T-helper 1 cell treated with Interleukin-12 subunit alpha and Interleukin-12 subunit beta and Interleukin-4 antibody, amounts not matched to agents 30 μg/mL and 1 μg/mL, for 36 hours (primary cell): ENCODE measurements around the gene TMTC1.
A peak's percentile ranks its signal among the peaks of the same experiment; 100 is the strongest.
"Not testable (repeated sequence)": the region's sequence is repeated elsewhere in the genome, so short reads cannot be mapped to it uniquely, and the experiment has no call there.

Experiments used
- H3K27ac Mint-ChIP-seq: one replicate; pipeline ENCODE4 v1.8.0; 2021; ENCODE audit warnings: mild to moderate bottlenecking, mixed read lengths
- H3K27me3 Mint-ChIP-seq: one replicate; pipeline ENCODE4 v1.8.0; 2021; ENCODE audit warnings: low read depth, mixed read lengths
- H3K36me3 Mint-ChIP-seq: one replicate; pipeline ENCODE4 v1.8.0; 2021; ENCODE audit warnings: low read depth, mixed read lengths
- H3K4me1 Mint-ChIP-seq: one replicate; pipeline ENCODE4 v1.8.0; 2021; ENCODE audit warnings: low read depth, mixed read lengths
- H3K4me3 Mint-ChIP-seq: one replicate; pipeline ENCODE4 v1.8.0; 2021; ENCODE audit warnings: mild to moderate bottlenecking, moderate library complexity, mixed read lengths
- H3K9me3 Mint-ChIP-seq: one replicate; pipeline ENCODE4 v1.8.0; 2021; ENCODE audit warnings: mixed read lengths

The TMTC1 gene

DNA sequence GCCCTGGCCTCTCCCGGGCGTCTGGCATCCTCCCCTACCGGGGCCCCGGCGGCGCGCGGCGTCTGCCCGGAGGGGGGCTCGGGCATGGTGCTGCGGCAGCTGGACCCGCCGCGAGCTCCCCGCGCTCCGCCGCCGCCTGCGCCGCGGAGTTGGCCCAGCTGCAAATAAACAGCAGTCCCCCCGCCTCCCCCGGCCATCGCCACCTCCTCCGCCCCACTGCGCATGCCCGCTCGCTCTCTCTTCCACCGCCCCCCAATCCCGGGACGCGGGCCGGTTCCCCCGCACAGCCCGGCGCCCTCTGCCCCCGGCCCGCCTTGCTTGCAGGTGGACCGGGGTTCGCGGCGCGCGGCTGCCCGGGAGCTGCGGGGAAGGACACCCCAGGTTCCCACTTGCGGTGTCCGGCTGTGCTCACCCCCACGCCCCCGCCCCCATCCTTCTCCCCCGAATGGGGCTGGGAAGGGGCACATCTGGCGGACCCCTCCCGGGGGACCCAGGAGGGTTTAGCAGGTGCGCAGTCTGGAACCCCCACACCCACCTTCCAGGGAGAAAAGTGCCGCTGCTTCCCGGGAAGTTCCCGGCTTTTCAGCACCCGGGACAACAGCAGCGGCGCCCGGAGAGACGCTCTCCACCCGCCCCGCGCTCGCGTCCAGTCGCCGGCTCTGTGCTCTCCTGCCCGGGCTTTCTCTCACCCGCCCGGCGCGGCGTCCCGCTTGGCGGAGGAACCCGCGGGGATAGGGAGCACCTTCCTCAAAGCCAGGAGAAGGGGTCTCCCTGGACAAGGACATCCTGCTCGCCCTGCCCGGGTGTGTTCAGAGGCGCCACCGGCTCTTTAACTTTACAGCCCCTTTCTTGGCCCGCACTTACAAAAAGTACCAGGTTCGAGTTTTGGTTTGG, at the start of gene TMTC1:
TMTC1 (minus strand) TSS at position 170 of the 894 bp plus-strand sequence. CDS start 191 bp downstream, outside the sequence.
- Mint-ChIP-seq H3K4me3 (peak within 1 kb of the TSS; percentile 63), H3K27me3 (peaks cover 54% of the 10 kb centered on the region), H3K4me1 (peaks cover 11% of the 10 kb centered on the region), H3K27ac (no peak within 1 kb of the TSS), H3K9me3 (peaks cover 2% of the 10 kb centered on the region), H3K36me3 (no peaks in the 10 kb centered on the region)

DNA sequence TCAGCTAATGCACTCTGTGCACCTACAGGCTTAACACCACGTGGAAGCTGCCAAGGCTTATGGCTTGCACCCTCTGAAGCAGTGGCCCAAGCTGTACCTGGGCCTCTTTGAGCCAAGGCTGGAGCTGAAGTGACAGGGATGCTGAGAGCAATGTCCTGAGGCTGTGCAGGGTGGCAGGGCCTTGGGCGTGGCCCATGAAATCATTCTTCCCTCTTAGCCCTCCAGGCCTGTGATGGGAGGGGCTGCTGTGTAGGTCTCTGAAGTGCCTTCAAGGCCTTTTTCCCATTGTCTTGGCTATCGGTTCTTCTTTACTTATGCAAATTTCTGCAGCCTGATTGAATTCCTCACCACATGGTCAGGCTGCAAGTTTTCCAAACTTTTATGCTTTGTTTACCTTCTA, 47.4 kb upstream of the TMTC1 start:
- Mint-ChIP-seq H3K4me1 (no peaks in the 10 kb centered on the region), H3K27ac (no peak overlapping the region), H3K27me3 (no peaks in the 10 kb centered on the region), H3K9me3 (peaks cover 35% of the 10 kb centered on the region), H3K36me3 (no peaks in the 10 kb centered on the region), H3K4me3 (no peak overlapping the region)

DNA sequence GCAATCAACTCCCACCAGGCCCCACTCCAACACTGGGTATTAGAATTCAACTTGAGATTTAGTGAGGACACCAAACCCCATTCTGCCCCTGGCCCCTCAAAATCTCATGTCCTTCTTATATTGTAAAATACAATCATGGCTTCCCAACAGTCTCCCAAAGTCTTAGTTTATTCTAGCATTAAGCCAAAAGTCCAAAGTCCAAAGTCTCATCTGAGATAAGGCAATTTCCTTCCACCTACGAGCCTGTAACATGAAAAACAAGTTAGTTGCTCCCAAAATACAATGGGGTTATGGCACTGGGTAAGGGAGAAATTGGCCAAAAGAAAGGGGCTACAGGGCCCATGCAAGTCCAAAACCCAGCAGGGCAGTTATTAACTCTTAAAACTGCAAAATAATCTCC, 46.6 kb upstream of the TMTC1 start:
- no peaks in the 10 kb centered on the region for H3K4me1 Mint-ChIP-seq
- H3K27me3 Mint-ChIP-seq = no peaks in the 10 kb centered on the region
- H3K27ac Mint-ChIP-seq = no peak overlapping the region
- peaks cover 34% of the 10 kb centered on the region for H3K9me3 Mint-ChIP-seq
- no peak overlapping the region for H3K4me3 Mint-ChIP-seq
- no peaks in the 10 kb centered on the region for H3K36me3 Mint-ChIP-seq

DNA sequence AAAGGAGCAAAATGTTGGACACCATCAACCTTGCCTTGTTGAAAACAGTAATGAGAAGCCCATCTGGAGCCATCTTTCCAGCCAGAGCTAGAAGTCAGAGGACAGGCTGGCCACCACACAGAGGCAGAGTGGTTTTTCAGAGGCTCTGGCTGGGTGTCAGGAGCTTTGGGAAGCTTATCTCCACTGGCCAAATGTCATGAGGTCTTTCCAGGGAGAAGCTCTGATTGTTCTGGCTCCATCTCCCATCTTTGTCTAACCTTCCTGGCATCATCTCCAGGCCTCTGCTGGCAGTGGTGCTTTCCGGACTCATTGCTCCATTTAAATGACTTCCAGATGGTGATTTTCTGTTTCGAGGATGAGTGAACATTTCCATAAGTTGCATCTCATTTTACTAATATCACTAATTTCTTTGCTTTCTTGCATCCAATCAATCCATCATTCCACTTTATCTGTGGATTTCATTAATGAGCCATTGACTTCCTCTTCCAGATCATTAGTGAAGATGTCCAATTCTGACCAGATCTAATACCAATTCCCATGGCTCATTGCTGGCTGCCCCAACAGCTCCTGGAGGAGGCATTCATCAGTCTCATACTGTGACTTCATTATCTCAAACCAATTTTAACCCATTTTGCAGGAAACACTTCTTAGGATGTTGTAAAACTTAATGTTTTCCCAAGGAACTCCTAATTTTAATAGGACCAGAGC, 35.3 kb upstream of the TMTC1 start:
- H3K27me3 Mint-ChIP-seq = no peaks in the 10 kb centered on the region
- no peak overlapping the region for H3K27ac Mint-ChIP-seq
- no peak overlapping the region for H3K4me3 Mint-ChIP-seq
- peaks cover 6% of the 10 kb centered on the region for H3K9me3 Mint-ChIP-seq
- no peaks in the 10 kb centered on the region for H3K4me1 Mint-ChIP-seq
- no peaks in the 10 kb centered on the region for H3K36me3 Mint-ChIP-seq

DNA sequence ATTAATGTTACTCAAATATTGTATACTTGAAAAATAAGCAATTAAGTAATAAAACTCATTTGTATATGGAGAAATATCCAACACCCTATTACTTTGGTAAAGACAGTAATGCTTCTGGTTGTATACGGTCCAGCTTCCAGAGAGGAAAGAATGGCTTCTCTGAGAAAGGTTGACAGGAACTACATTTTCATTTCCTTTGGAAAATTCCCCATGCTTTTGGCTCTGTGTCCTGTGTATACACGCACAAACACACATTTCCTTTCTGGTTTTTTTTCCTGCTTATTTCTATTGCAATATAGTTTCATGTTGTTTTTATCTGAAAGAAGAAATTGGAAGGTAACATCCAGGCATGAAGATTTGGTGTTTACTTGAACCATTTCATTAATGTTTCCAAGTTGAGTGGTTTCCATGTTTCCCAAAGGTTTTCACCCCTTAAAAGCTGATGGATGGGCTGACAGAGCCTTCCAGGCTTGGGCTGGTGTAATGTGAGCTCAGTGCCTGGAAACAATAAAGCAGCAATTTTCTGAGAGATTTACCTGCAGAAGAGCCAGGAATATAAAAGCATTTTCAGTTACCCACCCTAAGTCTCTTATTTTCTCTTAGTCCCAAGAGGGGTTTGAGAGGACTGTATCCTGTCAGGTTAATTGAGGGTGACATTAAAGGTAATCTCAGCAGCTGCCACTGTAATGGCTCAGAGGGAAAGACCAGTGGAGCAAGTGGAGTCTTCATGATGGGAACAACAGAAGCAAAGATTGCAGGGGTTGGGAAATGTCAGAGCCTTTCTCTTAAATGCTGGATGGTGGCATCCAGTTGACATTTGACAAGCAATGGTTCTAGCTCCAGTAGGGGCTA, 33.4 kb upstream of the TMTC1 start:
- Mint-ChIP-seq H3K27ac (no peak overlapping the region), H3K4me1 (no peaks in the 10 kb centered on the region), H3K27me3 (no peaks in the 10 kb centered on the region), H3K4me3 (no peak overlapping the region), H3K36me3 (no peaks in the 10 kb centered on the region), H3K9me3 (peaks cover 6% of the 10 kb centered on the region)

DNA sequence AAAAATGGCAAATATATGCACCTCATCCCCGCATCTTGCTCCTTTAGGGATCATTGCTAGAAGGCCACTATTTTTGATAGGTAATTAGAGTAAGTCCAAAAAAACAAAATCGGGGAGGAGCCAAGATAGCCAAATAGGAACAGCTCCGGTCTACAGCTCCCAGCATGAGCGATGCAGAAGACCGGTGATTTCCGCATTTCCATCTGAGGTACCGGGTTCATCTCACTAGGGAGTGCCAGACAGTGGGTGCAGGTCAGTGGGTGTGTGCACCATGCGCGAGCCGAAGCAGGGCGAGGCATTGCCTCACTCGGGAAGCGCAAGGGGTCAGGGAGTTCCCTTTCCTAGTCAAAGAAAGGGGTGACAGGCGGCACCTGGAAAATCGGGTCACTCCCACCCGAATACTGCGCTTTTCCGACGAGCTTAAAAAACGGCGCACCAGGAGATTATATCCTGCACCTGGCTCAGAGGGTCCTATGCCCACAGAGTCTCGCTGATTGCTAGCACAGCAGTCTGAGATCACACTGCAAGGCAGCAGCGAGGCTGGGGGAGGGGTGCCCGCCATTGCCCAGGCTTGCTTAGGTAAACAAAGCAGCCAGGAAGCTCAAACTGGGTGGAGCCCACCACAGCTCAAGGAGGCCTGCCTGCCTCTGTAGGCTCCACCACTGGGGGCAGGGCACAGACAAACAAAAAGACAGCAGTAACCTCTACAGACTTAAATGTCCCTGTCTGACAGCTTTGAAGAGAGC, 26.0 kb upstream of the TMTC1 start:
- not testable (repeated sequence) for H3K9me3 Mint-ChIP-seq, H3K27me3 Mint-ChIP-seq, H3K4me1 Mint-ChIP-seq

DNA sequence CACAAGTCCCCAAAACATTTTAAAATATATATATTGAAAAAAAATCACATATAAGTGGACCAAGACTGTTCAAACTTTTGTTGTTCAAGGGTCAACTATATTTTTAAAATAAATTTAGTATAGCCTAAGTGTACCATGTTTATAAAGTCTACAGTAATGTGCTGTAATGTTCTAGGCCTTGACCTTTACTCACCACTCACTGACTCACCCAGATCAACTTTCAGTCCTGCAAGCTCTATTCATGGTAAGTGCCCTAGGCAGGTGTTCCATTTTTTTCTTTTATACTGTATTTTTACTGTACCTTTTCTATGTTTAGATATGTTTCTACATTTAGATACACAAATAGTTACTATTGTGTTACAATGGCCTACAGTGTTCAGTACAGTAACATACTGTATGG, 23.4 kb upstream of the TMTC1 start:
- no peak overlapping the region for H3K27ac Mint-ChIP-seq
- H3K4me1 Mint-ChIP-seq = no peaks in the 10 kb centered on the region
- no peaks in the 10 kb centered on the region for H3K27me3 Mint-ChIP-seq

More for the DNA sequence above, 26.0 kb upstream of the TMTC1 start:
- not testable (repeated sequence) for H3K36me3 Mint-ChIP-seq, H3K27ac Mint-ChIP-seq, H3K4me3 Mint-ChIP-seq

DNA sequence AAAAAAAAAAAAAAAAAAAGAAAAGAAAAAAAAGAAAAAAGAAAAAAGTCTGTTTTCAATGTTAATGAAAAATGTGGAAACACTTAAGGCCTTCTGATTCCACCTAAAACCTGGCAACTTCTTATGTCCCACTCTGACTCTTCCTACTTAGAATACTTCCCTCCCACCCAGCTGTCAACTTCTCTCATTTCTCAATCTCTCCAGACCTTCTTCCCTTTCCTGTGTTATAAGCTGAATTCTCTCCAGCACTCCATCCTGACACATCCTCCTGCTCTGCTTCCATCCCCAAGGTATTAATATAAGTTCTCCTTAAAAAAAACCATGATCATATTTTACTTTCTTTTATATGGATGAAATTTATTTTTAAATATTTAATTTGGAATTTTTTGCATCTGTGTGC, 20.3 kb upstream of the TMTC1 start:
- H3K9me3 Mint-ChIP-seq = peaks cover 6% of the 10 kb centered on the region
- H3K4me3 Mint-ChIP-seq = no peak overlapping the region
- no peak overlapping the region for H3K27ac Mint-ChIP-seq
- H3K4me1 Mint-ChIP-seq = no peaks in the 10 kb centered on the region
- H3K27me3 Mint-ChIP-seq = no peaks in the 10 kb centered on the region
- H3K36me3 Mint-ChIP-seq = no peaks in the 10 kb centered on the region

More for the DNA sequence above, 23.4 kb upstream of the TMTC1 start:
- Mint-ChIP-seq H3K9me3 (no peaks in the 10 kb centered on the region), H3K4me3 (no peak overlapping the region), H3K36me3 (no peaks in the 10 kb centered on the region)

DNA sequence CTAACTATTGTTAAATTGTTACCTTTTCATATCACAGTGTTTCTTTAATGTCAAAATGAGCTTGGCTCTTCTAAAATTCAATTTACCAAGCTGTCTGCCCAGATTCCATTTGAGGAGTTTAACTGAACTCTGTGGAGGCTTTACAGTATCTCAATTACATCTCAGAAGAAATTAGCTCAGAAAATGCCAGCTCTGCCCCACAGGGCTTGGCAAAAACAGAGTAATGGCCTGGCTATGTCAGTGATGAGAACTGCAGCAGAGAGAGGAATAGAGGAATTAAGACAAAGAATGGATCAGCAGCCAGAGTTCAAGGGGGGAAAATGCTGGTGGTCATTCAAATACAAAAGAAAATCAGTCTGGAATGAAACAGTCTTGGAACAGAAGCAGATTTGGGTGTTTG, 15.8 kb upstream of the TMTC1 start:
- Mint-ChIP-seq H3K27me3 (no peaks in the 10 kb centered on the region), H3K4me1 (no peaks in the 10 kb centered on the region), H3K9me3 (peaks cover 10% of the 10 kb centered on the region), H3K36me3 (no peaks in the 10 kb centered on the region), H3K4me3 (no peak overlapping the region), H3K27ac (no peak overlapping the region)

DNA sequence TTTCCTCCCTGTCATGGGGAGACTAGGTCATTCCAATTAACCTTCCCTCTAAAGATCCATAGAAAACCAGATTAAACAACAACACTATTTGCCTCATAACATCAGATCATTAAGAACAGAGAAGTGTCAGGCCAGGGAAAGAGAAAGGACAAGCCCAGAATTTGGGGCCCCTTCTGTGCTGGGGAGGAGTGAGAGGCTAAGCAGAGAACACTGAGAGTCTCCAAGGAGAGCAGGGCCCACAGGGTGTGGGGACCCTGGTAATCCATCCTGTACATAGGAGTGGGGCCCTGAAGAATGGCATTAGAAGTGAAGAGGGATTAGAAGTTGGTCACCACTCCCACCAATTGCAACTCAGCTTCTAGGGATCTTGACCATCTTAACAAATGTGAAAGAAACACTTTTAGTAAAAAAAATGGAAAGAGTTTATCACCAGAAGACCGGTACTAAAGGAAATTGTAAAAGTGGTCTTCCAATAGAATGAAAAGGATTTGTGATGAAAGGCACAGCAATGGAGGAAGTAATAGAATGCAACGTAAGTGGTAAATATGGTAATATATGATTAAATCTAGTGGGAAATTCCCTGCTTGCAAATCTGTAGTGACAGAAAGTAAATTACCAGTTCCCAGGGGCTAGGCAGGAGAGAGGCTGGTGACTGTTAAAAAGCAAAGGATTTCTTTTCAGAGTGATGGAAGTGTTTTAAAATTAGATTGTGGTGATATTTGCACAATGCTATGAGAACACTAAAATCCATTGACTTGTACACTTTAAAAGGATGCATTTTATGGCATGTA, 14.0 kb upstream of the TMTC1 start:
- H3K27ac Mint-ChIP-seq = no peak overlapping the region
- no peaks in the 10 kb centered on the region for H3K27me3 Mint-ChIP-seq
- H3K4me1 Mint-ChIP-seq = no peaks in the 10 kb centered on the region
- no peak overlapping the region for H3K4me3 Mint-ChIP-seq
- no peaks in the 10 kb centered on the region for H3K36me3 Mint-ChIP-seq
- peaks cover 15% of the 10 kb centered on the region for H3K9me3 Mint-ChIP-seq

DNA sequence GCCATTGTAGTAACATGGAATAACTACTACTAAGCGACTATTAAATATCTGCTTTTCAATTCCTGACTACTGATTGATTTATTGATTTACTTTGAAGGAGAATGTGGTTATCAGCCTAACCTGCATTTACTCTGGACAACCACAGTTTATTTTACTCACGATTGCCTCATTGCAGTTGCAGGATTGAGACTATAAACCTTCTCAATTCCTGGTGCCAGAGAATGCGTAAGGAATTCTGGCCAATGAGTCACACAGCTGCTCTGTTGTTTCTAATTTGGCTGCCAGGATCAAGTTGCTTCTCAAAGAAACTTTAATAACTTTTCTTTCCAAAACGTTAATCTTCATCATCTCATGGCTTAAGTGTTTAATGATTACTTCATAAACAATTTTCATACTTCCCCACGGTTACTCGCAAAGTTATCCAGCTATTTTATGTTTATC, 13.1 kb upstream of the TMTC1 start:
- no peak overlapping the region for H3K4me3 Mint-ChIP-seq
- H3K9me3 Mint-ChIP-seq = peaks cover 15% of the 10 kb centered on the region
- no peaks in the 10 kb centered on the region for H3K4me1 Mint-ChIP-seq

DNA sequence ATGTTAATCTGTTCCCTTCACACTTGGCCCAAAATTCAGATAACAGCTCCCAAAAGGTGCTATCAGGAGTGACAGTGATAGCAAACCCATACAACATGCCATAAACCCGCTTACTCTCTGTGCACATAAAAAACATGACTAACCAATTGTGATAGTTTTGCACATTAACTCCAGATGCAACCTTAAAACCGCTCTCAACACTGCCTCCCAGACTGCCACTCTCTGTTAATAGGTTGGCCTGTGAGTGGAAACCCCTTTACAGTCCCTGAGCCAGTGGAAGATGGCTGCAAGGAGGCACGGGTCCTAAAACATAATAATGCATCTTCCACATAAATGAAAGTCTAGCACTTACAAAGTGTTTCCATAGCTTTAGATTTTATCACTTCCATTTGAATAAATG, 12.0 kb upstream of the TMTC1 start:
- no peaks in the 10 kb centered on the region for H3K4me1 Mint-ChIP-seq
- no peak overlapping the region for H3K4me3 Mint-ChIP-seq
- H3K27ac Mint-ChIP-seq = no peak overlapping the region
- no peaks in the 10 kb centered on the region for H3K27me3 Mint-ChIP-seq
- no peaks in the 10 kb centered on the region for H3K36me3 Mint-ChIP-seq
- peaks cover 11% of the 10 kb centered on the region for H3K9me3 Mint-ChIP-seq

More for the DNA sequence above, 13.1 kb upstream of the TMTC1 start:
- H3K27ac Mint-ChIP-seq = no peak overlapping the region
- H3K27me3 Mint-ChIP-seq = no peaks in the 10 kb centered on the region
- no peaks in the 10 kb centered on the region for H3K36me3 Mint-ChIP-seq

DNA sequence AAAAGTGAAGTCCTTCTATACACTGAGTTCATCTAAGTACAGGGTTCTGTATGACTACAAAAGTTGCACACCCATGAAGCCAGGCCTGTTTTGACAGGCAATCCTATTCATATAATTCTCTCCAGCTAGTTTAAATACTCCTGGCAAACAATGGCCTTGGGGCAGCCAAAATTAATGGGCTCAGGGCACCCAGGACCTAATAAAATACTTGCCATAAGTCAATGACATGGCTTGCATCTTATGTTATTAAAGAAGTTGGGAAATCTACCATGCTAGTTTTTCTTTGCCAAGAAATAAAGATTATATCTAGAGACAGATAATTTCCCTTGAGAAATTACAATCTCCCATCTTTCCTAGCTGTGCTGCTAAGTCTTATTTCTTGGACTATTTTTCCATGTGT, 11.1 kb upstream of the TMTC1 start:
- Mint-ChIP-seq H3K36me3 (no peaks in the 10 kb centered on the region), H3K4me1 (no peaks in the 10 kb centered on the region), H3K4me3 (no peak overlapping the region), H3K9me3 (peaks cover 14% of the 10 kb centered on the region), H3K27me3 (no peaks in the 10 kb centered on the region), H3K27ac (no peak overlapping the region)
